ENCODE results near the gene EXOC4.

GRCh38 chr7:133429371-133429770 is 176.5 kb downstream of the EXOC4 start:
- TF ChIP-seq EP300 (IDR thresholded peaks at IDR 0.05) (no peak), POLR2A (IDR thresholded peaks at IDR 0.05) (no peak), CTCF (IDR thresholded peaks at IDR 0.05) (no peak), POLR2AphosphoS5 (IDR thresholded peaks at IDR 0.05) (no peak)

Data from sigmoid colon (tissue), 4 donors.